Suprapubic skin (tissue), 4 donors: ENCODE results near the gene CSAD.

Source experiments
- EP300 ChIP-seq: sonication (generic); formaldehyde crosslinking; IDR thresholded peaks from one replicate; pipeline ENCODE4 v1.6.1; 2017; ENCODE audit warnings: antibody characterized with exemption
- POLR2AphosphoS5 ChIP-seq, 3 donors: sonication (generic); formaldehyde crosslinking; IDR thresholded peaks; one replicate each; pipeline ENCODE4 v1.6.1; 2017; ENCODE audit warnings: antibody characterized with exemption in 3 of 3
- TF ChIP-seq, protein P1 (sequence below), 2 donors: fragments of 200-600 bp in 1 of 2; fragments of 450-650 bp in 1 of 2; sonication (generic) in 1 of 2; IDR thresholded peaks; one replicate each; pipeline ENCODE4 v1.5.1; 2016 to 2019; ENCODE audit warnings: antibody characterized with exemption in 2 of 2, mild to moderate bottlenecking in 1 of 2, moderate library complexity in 1 of 2

DNA sequence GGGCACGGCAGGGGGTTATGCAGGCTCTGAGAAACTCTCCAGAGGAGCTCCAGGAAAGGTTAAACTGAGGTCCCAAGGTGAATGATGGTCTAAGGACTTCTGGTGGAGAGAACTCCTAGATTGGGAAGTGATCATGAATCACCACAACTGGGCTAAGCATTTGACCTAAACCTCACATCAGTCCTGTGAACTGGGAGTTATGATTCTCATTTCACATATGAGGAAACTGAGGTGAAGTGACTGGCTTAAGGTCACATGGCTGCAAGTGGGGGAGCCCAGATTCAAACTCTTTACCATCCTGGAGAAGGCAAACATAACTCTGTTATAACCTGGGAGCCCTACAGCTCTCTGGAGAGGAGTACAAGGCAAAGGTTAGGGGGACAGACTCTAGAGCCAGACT, 47.1 kb upstream of the CSAD start:
- TF ChIP-seq POLR2AphosphoS5 (IDR thresholded peaks at IDR 0.05) (no peak), EP300 (no peak)
- TF ChIP-seq, protein P1, sequence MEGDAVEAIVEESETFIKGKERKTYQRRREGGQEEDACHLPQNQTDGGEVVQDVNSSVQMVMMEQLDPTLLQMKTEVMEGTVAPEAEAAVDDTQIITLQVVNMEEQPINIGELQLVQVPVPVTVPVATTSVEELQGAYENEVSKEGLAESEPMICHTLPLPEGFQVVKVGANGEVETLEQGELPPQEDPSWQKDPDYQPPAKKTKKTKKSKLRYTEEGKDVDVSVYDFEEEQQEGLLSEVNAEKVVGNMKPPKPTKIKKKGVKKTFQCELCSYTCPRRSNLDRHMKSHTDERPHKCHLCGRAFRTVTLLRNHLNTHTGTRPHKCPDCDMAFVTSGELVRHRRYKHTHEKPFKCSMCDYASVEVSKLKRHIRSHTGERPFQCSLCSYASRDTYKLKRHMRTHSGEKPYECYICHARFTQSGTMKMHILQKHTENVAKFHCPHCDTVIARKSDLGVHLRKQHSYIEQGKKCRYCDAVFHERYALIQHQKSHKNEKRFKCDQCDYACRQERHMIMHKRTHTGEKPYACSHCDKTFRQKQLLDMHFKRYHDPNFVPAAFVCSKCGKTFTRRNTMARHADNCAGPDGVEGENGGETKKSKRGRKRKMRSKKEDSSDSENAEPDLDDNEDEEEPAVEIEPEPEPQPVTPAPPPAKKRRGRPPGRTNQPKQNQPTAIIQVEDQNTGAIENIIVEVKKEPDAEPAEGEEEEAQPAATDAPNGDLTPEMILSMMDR (IDR thresholded peaks at IDR 0.05) = no peak
